Heart left ventricle (tissue), 13 donors: ENCODE data around the gene PRR35.

Experiments used
- CTCF ChIP-seq, 12 donors: fragments of 200-600 bp; sonication (generic) in 4 of 12; IDR thresholded peaks; one replicate each; pipeline versions ENCODE4 v1.5.0 to v1.8.0; 2018 to 2022; ENCODE audit warnings: antibody characterized with exemption in 12 of 12, mild to moderate bottlenecking in 5 of 12
- POLR2A ChIP-seq, 2 donors: fragments of 450-650 bp; IDR thresholded peaks; one replicate each; pipeline ENCODE4 v1.6.1; 2017; ENCODE audit warnings: antibody characterized with exemption in 2 of 2, mild to moderate bottlenecking in 2 of 2, moderate library complexity in 2 of 2
- donor health status: ischemic (EF 13 %, LVEDD 7.1; RV severe dilation, severe dysfunction).
- donor health status: DM: no; HTN: yes; CAD: no.
- donor health status: DM: no; HTN: no; CAD: no.
- donor health status: ischemic (EF 25% LVEDD 6.9; RV normal size, moderate dysfunction).
- donor health status: ischemic (EF 25% LVEDD 5.7; RV mildly dilated, moderate dysfunction).
- donor health status: ischemic (EF 35%, LVEDD 5.7; RV mildly dilated, moderate dysfunction).
- donor health status: nonischemic (EF 11% LVEDD 7.7; RV severe dilation, severe dysfunction).
- donor health status: DM: yes; HTN: yes; CAD: no.
- donor health status: PGD.
- donor health status: ischemic (EF 29% LVEDD 5.4; RV normal size, mild dysfunction).
- donor health status: nonischemic (EF 23%, LVEDD 6.1; RV moderate dilation, normal function).

- TF ChIP-seq CTCF (IDR thresholded peaks at IDR 0.05) = no peak
- TF ChIP-seq POLR2A (IDR thresholded peaks at IDR 0.05) = no peak
These were observed 44.8 kb upstream of the PRR35 start for GRCh38 chr16:515175-515938.
